H1 (cell line): ENCODE results near the gene SLC25A48. TPM values are rescaled to one million over a fixed set of nuclear protein-coding genes. Genes with fewer than 3 reads are reported as not detected.

Experiments
- CTCF ChIA-PET: fragments of 300-600 bp; sonication (Branson Sonifier 250); formaldehyde crosslinking; loops from one replicate; lab custom pipeline; 2021; ENCODE audit not compliant: partially characterized antibody; lab: Charles Lee
- POLR2A ChIA-PET: fragments of 300-600 bp; sonication (Branson Sonifier 250); formaldehyde crosslinking; loops from one replicate; lab custom pipeline; 2021; ENCODE audit warnings: inconsistent platforms; ENCODE audit not compliant: partially characterized antibody; lab: Charles Lee
- DNase-seq, 2 experiments: peaks; one replicate each; pipeline versions ENCODE4 v3.0.0 to v3.0.0-alpha.2; 2010 to 2022; ENCODE audit warnings: low spot score in 2 of 2, low read depth in 1 of 2, mixed read lengths in 1 of 2
- FAIRE-seq: peaks from 2 replicates; lab custom pipeline; 2011; peaks lifted over from hg19 to GRCh38; lab: Jason Lieb, UNC
- H2AFZ ChIP-seq: 2 replicates; pipeline ENCODE4 v1.8.1; 2012; ENCODE audit warnings: low read length, inconsistent platforms
- H2AK5ac ChIP-seq: 2 replicates; pipeline ENCODE4 v1.6.1; 2013; ENCODE audit warnings: low read depth, low read length
- H2BK120ac ChIP-seq: replicated peaks from 2 replicates; pipeline ENCODE3; 2013; ENCODE audit warnings: low read depth, low read length, inconsistent platforms
- H2BK12ac ChIP-seq: 2 replicates; pipeline ENCODE4 v1.6.1; 2013; ENCODE audit warnings: low read depth, low read length
- H2BK15ac ChIP-seq: 2 replicates; pipeline ENCODE4 v1.6.1; 2013; ENCODE audit warnings: low read length
- H2BK20ac ChIP-seq: 2 replicates; pipeline ENCODE4 v1.6.1; 2013; ENCODE audit warnings: low read length
- H2BK5ac ChIP-seq: 2 replicates; pipeline ENCODE4 v1.6.1; 2013; ENCODE audit warnings: low read depth, low read length
- H3K14ac ChIP-seq: 2 replicates; pipeline ENCODE4 v1.6.1; 2013; ENCODE audit warnings: inconsistent platforms; ENCODE audit not compliant: insufficient read length
- H3K18ac ChIP-seq: 2 replicates; pipeline ENCODE4 v1.6.1; 2013; ENCODE audit warnings: low read length; ENCODE audit errors: extremely low read depth
- H3K23ac ChIP-seq: 2 replicates; pipeline ENCODE4 v1.6.1; 2013; ENCODE audit warnings: inconsistent platforms; ENCODE audit not compliant: insufficient read length
- H3K23me2 ChIP-seq: 2 replicates; pipeline ENCODE4 v1.6.1; 2013; ENCODE audit warnings: low read depth, low read length
- H3K27ac ChIP-seq: 2 replicates; pipeline ENCODE4 v1.6.1; 2011; ENCODE audit warnings: low read depth, low read length, inconsistent platforms
- H3K27me3 ChIP-seq, 4 experiments: replicated peaks in 1 of 4; 1 replicate in 1 of 4; 2 replicates in 3 of 4; pipeline versions ENCODE4 v1.6.1 to v1.8.1; 2011 to 2013; ENCODE audit warnings: low read length in 3 of 4, mild to moderate bottlenecking in 3 of 4, inconsistent platforms in 2 of 4, mixed read lengths in 2 of 4, moderate library complexity in 1 of 4; ENCODE audit not compliant: control insufficient read depth in 3 of 4, insufficient read depth in 3 of 4; ENCODE audit errors: extremely low read depth in 1 of 4
- H3K36me3 ChIP-seq, 4 experiments: 2 replicates each; pipeline versions ENCODE4 v1.6.1 to v1.8.1; 2011 to 2013; ENCODE audit warnings: mild to moderate bottlenecking in 4 of 4, low read length in 3 of 4, moderate library complexity in 2 of 4, control low read depth in 1 of 4, inconsistent platforms in 1 of 4; ENCODE audit not compliant: insufficient read depth in 4 of 4, control insufficient read depth in 2 of 4
- H3K4ac ChIP-seq: replicated peaks from 2 replicates; pipeline ENCODE3; 2013; ENCODE audit warnings: low read length, low read depth, mixed read lengths, inconsistent platforms; ENCODE audit not compliant: insufficient read length
- H3K4me1 ChIP-seq, 4 experiments: replicated peaks in 1 of 4; 1 replicate in 1 of 4; 2 replicates in 3 of 4; pipeline versions ENCODE4 v1.6.1 to v1.8.1; 2011 to 2013; ENCODE audit warnings: low read length in 3 of 4, inconsistent platforms in 2 of 4, mixed read lengths in 1 of 4; ENCODE audit not compliant: insufficient read depth in 4 of 4, control insufficient read depth in 3 of 4
- H3K4me2 ChIP-seq, 2 experiments: 2 replicates each; pipeline versions ENCODE4 v1.6.1 to v1.8.1; 2011 to 2013; ENCODE audit warnings: low read depth in 2 of 2, low read length in 2 of 2, control low read depth in 1 of 2, inconsistent platforms in 1 of 2, mild to moderate bottlenecking in 1 of 2; ENCODE audit not compliant: insufficient read depth in 1 of 2
- H3K4me3 ChIP-seq, 4 experiments: fragments of 200-600, 300-600 bp in 1 of 4; sonication (generic), shearing (Covaris generic), sonication (Bioruptor Twin) in 1 of 4; 2 replicates each; pipeline versions ENCODE4 v1.5.1 to v1.8.1; 2011 to 2016; ENCODE audit warnings: low read length in 4 of 4, low read depth in 3 of 4, control low read depth in 2 of 4, inconsistent platforms in 2 of 4, mild to moderate bottlenecking in 2 of 4, mixed read lengths in 1 of 4, moderate library complexity in 1 of 4; ENCODE audit not compliant: insufficient read depth in 2 of 4; ENCODE audit errors: extremely low read depth in 1 of 4
- H3K56ac ChIP-seq: replicated peaks from 2 replicates; pipeline ENCODE3; 2013; ENCODE audit warnings: low read depth, mild to moderate bottlenecking, mixed read lengths, low read length, inconsistent platforms; ENCODE audit not compliant: insufficient read length
- H3K79me1 ChIP-seq: 2 replicates; pipeline ENCODE4 v1.6.1; 2013; ENCODE audit warnings: low read depth, low read length, control low read depth
- H3K79me2 ChIP-seq, 2 experiments: 2 replicates each; pipeline versions ENCODE4 v1.6.1 to v1.8.1; 2012 to 2013; ENCODE audit warnings: low read length in 2 of 2, mild to moderate bottlenecking in 2 of 2, inconsistent platforms in 1 of 2; ENCODE audit not compliant: insufficient read depth in 2 of 2, control insufficient read depth in 1 of 2
- H3K9ac ChIP-seq, 4 experiments: replicated peaks in 1 of 4; 1 replicate in 1 of 4; 2 replicates in 3 of 4; pipeline versions ENCODE4 v1.6.1 to v1.8.1; 2011 to 2013; ENCODE audit warnings: low read depth in 3 of 4, low read length in 3 of 4, control low read depth in 2 of 4, mild to moderate bottlenecking in 2 of 4, moderate library complexity in 2 of 4, inconsistent platforms in 1 of 4; ENCODE audit errors: extremely low read depth in 1 of 4
- H3K9me3 ChIP-seq, 2 experiments: 2 replicates each; pipeline versions ENCODE4 v1.6.1 to v1.8.1; 2012 to 2013; ENCODE audit warnings: mild to moderate bottlenecking in 2 of 2, moderate library complexity in 2 of 2, control low read depth in 1 of 2, inconsistent platforms in 1 of 2, low read depth in 1 of 2, low read length in 1 of 2, mixed read lengths in 1 of 2; ENCODE audit not compliant: insufficient read depth in 2 of 2
- H4K20me1 ChIP-seq, 2 experiments: replicated peaks in 1 of 2; 2 replicates each; pipeline versions ENCODE3 to v1.8.1; 2011 to 2013; ENCODE audit warnings: inconsistent platforms in 2 of 2, low read length in 2 of 2, mild to moderate bottlenecking in 1 of 2; ENCODE audit not compliant: insufficient read depth in 2 of 2, control insufficient read depth in 1 of 2
- H4K5ac ChIP-seq: 2 replicates; pipeline ENCODE4 v1.6.1; 2013; ENCODE audit warnings: low read length, low read depth, mixed read lengths, inconsistent platforms; ENCODE audit not compliant: insufficient read length
- H4K8ac ChIP-seq: 2 replicates; pipeline ENCODE4 v1.8.0; 2013; ENCODE audit warnings: mild to moderate bottlenecking, moderate library complexity, low read length, inconsistent platforms; ENCODE audit not compliant: insufficient read depth; ENCODE audit errors: extremely low read depth
- H4K91ac ChIP-seq: replicated peaks from 2 replicates; pipeline ENCODE3; 2013; ENCODE audit warnings: low read length, mixed read lengths, inconsistent platforms; ENCODE audit not compliant: insufficient read length
- CBX8 ChIP-seq: fragments of 300-800, 300-1000 bp; sonication (generic); IDR thresholded peaks from 2 replicates; pipeline ENCODE4 v1.7.1; 2016; ENCODE audit warnings: low read depth, low read length, borderline replicate concordance
- EGR1 ChIP-seq: IDR thresholded peaks from 2 replicates; pipeline ENCODE4 v1.6.1; 2011; ENCODE audit warnings: low read depth, low read length, borderline replicate concordance
- EP300 ChIP-seq, 2 experiments: IDR thresholded peaks; 1 replicate in 1 of 2; 2 replicates in 1 of 2; pipeline ENCODE4 v1.6.1; 2011 to 2012; ENCODE audit warnings: low read depth in 2 of 2, low read length in 2 of 2, mild to moderate bottlenecking in 2 of 2, borderline replicate concordance in 1 of 2, inconsistent platforms in 1 of 2, moderate library complexity in 1 of 2
- POLR2A ChIP-seq, 2 experiments: IDR thresholded peaks; 1 replicate in 1 of 2; 2 replicates in 1 of 2; pipeline ENCODE4 v1.6.1; 2011; ENCODE audit warnings: low read depth in 2 of 2, low read length in 2 of 2, mild to moderate bottlenecking in 2 of 2; ENCODE audit errors: control extremely low read depth in 1 of 2
- POU5F1 ChIP-seq: IDR thresholded peaks from 2 replicates; pipeline ENCODE4 v1.6.1; 2011; ENCODE audit warnings: low read depth, mild to moderate bottlenecking, low read length, moderate library complexity
- SIX5 ChIP-seq: IDR thresholded peaks from 2 replicates; pipeline ENCODE4 v1.6.1; 2011; ENCODE audit warnings: mild to moderate bottlenecking, low read depth, low read length
- ZNF274 ChIP-seq: IDR thresholded peaks from 2 replicates; pipeline ENCODE4 v1.7.0; 2012; ENCODE audit warnings: low read length, borderline replicate concordance; ENCODE audit errors: extremely low read depth
- WGBS, 2 experiments: shearing (Covaris generic) in 1 of 2; methylation state at CpG; one replicate each; pipeline versions ENCODE4 v1.1.6 to v1.1.7; 2013 to 2015; ENCODE audit warnings: low lambda C conversion rate in 2 of 2, mixed read lengths in 2 of 2, inconsistent platforms in 1 of 2, low coverage in 1 of 2, missing lambda C conversion rate in 1 of 2; ENCODE audit not compliant: insufficient replicate concordance in 2 of 2, insufficient coverage in 1 of 2, insufficient read length in 1 of 2; ENCODE audit errors: extremely low coverage in 1 of 2, missing lambda C conversion rate in 1 of 2; 5-methylcytosine and 5-hydroxymethylcytosine counted together
- polyA plus RNA-seq, 7 experiments: library from polyadenylated mRNA; depleted of rRNA in 3 of 7; stranded (reverse) in 5 of 7; unstranded in 2 of 7; fragments of >200 nt in 5 of 7; fragments of 200-250 nt in 2 of 7; gene quantifications; 1 replicate in 5 of 7; 2 replicates in 1 of 7; 4 replicates in 1 of 7; pipeline versions ENCODE4 v1.2.1 to v1.2.3, GENCODE V29; 2011 to 2013; ENCODE audit warnings: missing spikeins in 2 of 7, mixed read lengths in 2 of 7
- total RNA-seq: library from RNA; stranded (reverse); fragmentation: NEBNext Ultra II Directional; extraction: Animal tissue kit (Norgen Biotek cat#: 25700); gene quantifications from 2 replicates; pipeline ENCODE4 v1.2.1, GENCODE V29; 2021
- TF ChIP-seq, protein P1 (sequence below), 3 experiments: IDR thresholded peaks; 1 replicate in 2 of 3; 2 replicates in 1 of 3; pipeline versions ENCODE4 v1.5.1 to v1.6.1; 2011; ENCODE audit warnings: low read length in 3 of 3, mild to moderate bottlenecking in 3 of 3, inconsistent platforms in 2 of 3, low read depth in 1 of 3, moderate library complexity in 1 of 3; ENCODE audit not compliant: insufficient read depth in 1 of 3; ENCODE audit errors: control extremely low read depth in 1 of 3
- TF ChIP-seq, protein P2 (sequence below): IDR thresholded peaks from 2 replicates; pipeline ENCODE4 v1.6.1; 2012; ENCODE audit warnings: low read length, inconsistent platforms

The SLC25A48 gene
- total and polyA plus RNA-seq, 2 of the 8 experiments (the other 6 are each of a cell fraction or from before 2014, with no cell fraction given) = 1.3 to 1.8 TPM

DNA sequence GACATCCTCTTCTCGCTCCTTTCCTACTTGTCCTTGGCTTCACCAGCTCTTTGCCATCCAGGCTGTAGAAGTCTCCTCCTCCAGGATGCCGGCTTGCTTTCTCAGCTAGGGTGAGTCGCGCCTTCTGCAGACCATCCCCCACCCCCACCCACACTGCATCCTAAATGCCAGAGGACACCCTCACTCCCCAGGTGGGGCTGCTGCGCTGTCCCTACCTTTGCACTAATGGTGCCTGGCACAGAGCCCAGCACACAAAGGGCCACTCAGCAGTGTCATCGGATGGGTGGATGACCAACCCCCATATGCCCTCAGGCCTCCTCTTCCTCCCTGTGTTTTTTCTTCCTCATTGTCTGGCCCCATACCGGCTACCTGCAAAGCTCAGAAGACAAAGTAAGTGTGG, 46.3 kb downstream of the SLC25A48 start:
- Histone ChIP-seq H3K36me3 (no peaks in the 10 kb centered on the region), H3K4me1 (peaks cover 3 to 5% (median 4%) of the 10 kb centered on the region in 4 experiments; a peak in 6 of 7 replicates), H3K9ac (no peak overlapping the region), H2BK5ac (no peak overlapping the region), H3K23me2 (no peaks in the 10 kb centered on the region; the same call in 1 of the 2 replicates), H2BK120ac (no peak overlapping the region), H2BK20ac (0 out of 2 replicates have a peak overlapping the region, but pooled peaks have one; percentile 26), H4K20me1 (no peaks in the 10 kb centered on the region), H3K23ac (no peak overlapping the region), H3K9me3 (no peaks in the 10 kb centered on the region), H3K79me1 (no peaks in the 10 kb centered on the region), H4K91ac (no peak overlapping the region), H3K27ac (no peak overlapping the region), H3K79me2 (no peaks in the 10 kb centered on the region), H2AFZ (no peak overlapping the region), H2BK15ac (peak overlapping the region; percentile 75; the same call in 1 of the 2 replicates), H4K5ac (no peak overlapping the region), H3K18ac (no peak overlapping the region), H3K4me2 (no peak overlapping the region; a peak in 1 of 4 replicates), H3K56ac (no peak overlapping the region), H2AK5ac (no peak overlapping the region), H3K14ac (no peak overlapping the region), H2BK12ac (peak overlapping the region; percentile 43; the same call in 1 of the 2 replicates), H3K27me3 (no peaks in the 10 kb centered on the region), H3K4me3 (no peak overlapping the region), H4K8ac (no peak overlapping the region), H3K4ac (no peak overlapping the region)
- POLR2A ChIA-PET = interaction anchor here (0.8 kb wide), 1 partner anchor 157 kb away, joined by 4 read pairs; no protein-coding TSS in a partner anchor
- DNase-seq = no peak
- CTCF ChIA-PET = interaction anchor here (0.6 to 5.3 kb wide), 18 partner anchors 8 to 476 kb away, joined by 3 to 37 read pairs (median 4); partner anchors contain the start of gene SLC25A48
- TF ChIP-seq POLR2A (IDR thresholded peaks at IDR 0.05; ENCODE audit: control extremely low read depth in 1 of 2, low read depth in 2 of 2, low read length in 2 of 2) (no peak), ZNF274 (no peak), SIX5 (no peak), EGR1 (no peak), POU5F1 (no peak), CBX8 (no peak), EP300 (IDR thresholded peaks at IDR 0.05; ENCODE audit: borderline replicate concordance in 1 of 2, low read depth in 2 of 2, low read length in 2 of 2) (no peak)
- TF ChIP-seq, protein P1, sequence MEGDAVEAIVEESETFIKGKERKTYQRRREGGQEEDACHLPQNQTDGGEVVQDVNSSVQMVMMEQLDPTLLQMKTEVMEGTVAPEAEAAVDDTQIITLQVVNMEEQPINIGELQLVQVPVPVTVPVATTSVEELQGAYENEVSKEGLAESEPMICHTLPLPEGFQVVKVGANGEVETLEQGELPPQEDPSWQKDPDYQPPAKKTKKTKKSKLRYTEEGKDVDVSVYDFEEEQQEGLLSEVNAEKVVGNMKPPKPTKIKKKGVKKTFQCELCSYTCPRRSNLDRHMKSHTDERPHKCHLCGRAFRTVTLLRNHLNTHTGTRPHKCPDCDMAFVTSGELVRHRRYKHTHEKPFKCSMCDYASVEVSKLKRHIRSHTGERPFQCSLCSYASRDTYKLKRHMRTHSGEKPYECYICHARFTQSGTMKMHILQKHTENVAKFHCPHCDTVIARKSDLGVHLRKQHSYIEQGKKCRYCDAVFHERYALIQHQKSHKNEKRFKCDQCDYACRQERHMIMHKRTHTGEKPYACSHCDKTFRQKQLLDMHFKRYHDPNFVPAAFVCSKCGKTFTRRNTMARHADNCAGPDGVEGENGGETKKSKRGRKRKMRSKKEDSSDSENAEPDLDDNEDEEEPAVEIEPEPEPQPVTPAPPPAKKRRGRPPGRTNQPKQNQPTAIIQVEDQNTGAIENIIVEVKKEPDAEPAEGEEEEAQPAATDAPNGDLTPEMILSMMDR (IDR thresholded peaks at IDR 0.05; ENCODE audit: control extremely low read depth in 1 of 3, insufficient read depth in 1 of 3, low read depth in 1 of 3, low read length in 3 of 3) = no peak
- TF ChIP-seq, protein P2, sequence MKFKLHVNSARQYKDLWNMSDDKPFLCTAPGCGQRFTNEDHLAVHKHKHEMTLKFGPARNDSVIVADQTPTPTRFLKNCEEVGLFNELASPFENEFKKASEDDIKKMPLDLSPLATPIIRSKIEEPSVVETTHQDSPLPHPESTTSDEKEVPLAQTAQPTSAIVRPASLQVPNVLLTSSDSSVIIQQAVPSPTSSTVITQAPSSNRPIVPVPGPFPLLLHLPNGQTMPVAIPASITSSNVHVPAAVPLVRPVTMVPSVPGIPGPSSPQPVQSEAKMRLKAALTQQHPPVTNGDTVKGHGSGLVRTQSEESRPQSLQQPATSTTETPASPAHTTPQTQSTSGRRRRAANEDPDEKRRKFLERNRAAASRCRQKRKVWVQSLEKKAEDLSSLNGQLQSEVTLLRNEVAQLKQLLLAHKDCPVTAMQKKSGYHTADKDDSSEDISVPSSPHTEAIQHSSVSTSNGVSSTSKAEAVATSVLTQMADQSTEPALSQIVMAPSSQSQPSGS = no peak
- no peak for FAIRE-seq
- WGBS, 2 experiments = 89% methylated on average over 7 of the region's 7 CpGs; no CpG with 5 or more reads in 1 of the 2 experiments
